GM18498 (cell line): ENCODE results near the gene GRPEL2.

Source experiments
- ATAC-seq: cut with Tn5 transposase; IDR thresholded peaks from one replicate; pipeline ENCODE4 v1.9.1; 2021; ENCODE audit warnings: mild to moderate bottlenecking, moderate library complexity; ENCODE audit not compliant: unreplicated experiment

The GRPEL2 gene

GRCh38 chr5:149317281-149318048 is 27.8 kb upstream of the GRPEL2 start:
- ATAC-seq, result peak; percentile 73

- no peak for ATAC-seq
Measured at GRCh38 chr5:149319174-149319573, 26.1 kb upstream of the GRPEL2 start.

GRCh38 chr5:149320791-149321330 is 24.4 kb upstream of the GRPEL2 start:
- no peak for ATAC-seq

DNA sequence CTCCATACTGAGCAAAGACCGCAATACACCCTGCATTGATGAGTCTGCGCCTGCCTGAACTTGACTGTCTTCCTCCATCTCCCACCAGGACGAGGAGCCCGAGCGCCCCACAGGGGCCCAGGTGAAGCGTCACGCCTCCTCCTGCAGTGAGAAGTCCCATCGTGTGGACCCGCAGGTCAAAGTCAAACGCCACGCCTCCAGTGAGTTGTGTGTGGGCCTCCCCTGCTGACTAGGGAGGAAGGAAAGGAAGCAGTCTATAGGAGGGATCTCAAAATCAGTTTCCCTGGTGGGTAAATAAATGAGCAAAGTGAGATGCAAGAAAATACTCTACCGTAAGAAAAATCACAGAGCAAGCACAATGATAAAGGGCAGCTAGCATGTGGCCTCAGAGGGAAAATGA is 22.8 kb upstream of the GRPEL2 start:
- no peak for ATAC-seq

- no peak for ATAC-seq
Measured at GRCh38 chr5:149323210-149323609, 22.1 kb upstream of the GRPEL2 start.

GRCh38 chr5:149323621-149324205 is 21.6 kb upstream of the GRPEL2 start:
- ATAC-seq, result no peak

GRCh38 chr5:149324641-149325040 is 20.7 kb upstream of the GRPEL2 start:
- no peak for ATAC-seq

DNA sequence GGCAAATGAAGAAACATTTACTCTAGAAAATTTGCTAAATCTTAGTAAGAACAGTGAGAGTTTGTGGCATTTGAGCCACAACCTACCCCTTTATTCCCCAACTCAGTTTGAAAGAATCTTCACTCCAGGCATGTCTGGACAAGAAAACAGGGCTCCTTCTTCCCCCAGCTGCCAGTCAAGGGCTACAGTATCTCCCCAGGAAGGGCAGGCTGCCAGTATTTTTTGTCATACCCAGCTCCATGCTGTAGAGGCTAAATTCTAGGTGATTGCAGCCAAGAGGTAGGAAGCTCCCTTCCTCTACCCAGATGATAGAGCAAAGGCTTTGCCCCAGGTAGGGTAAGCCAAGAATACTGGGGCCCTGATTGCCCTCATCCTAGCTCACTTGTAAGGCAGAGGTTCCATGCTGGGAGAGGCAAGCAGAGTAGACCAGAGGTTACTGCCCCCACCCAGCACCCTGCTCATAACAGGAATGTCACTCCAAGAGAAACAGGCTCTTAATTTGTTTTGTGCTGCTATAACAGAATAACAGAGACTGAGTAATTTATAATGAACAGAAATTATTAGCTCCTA is 20.0 kb upstream of the GRPEL2 start:
- no peak for ATAC-seq

- no peak for ATAC-seq
Measured at GRCh38 chr5:149325894-149326293, 19.4 kb upstream of the GRPEL2 start.

DNA sequence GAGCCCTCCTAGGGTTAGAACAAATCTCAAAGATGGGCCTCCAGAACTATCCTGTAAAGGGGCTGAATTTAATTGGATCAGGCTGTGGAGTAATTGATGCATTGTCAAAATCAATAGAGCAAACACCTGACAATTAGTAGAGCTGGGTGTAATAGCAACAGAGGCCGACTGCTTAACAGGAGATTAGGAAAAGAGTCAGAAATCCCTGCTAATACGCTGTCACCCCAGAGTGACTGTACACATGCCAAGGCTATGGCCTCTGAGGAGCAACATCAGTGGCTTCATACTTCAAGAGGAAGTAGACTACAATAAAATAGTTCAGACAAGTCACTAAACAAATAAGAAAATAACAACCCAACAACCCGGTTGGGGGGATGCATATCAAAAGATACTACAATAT is 18.7 kb upstream of the GRPEL2 start:
- no peak for ATAC-seq

DNA sequence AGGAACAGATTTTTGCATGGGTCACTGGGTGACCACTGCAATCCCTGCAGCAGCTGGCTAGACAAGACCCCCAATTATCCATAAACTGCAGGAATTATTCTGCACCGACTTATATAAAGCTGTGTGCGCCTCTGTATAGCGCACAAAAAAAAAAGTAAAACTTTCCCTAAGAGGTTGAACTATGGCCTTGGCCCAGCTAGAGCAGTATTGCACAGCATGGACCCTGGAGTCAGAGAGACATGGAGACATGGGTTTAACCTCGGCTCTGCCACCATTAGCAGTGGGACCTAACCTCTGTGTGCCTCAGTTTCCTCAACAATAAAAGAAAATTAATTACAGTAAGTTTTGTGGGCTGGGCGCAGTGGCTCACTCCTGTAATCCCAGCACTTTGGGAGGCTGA is 17.1 kb upstream of the GRPEL2 start:
- no peak for ATAC-seq

DNA sequence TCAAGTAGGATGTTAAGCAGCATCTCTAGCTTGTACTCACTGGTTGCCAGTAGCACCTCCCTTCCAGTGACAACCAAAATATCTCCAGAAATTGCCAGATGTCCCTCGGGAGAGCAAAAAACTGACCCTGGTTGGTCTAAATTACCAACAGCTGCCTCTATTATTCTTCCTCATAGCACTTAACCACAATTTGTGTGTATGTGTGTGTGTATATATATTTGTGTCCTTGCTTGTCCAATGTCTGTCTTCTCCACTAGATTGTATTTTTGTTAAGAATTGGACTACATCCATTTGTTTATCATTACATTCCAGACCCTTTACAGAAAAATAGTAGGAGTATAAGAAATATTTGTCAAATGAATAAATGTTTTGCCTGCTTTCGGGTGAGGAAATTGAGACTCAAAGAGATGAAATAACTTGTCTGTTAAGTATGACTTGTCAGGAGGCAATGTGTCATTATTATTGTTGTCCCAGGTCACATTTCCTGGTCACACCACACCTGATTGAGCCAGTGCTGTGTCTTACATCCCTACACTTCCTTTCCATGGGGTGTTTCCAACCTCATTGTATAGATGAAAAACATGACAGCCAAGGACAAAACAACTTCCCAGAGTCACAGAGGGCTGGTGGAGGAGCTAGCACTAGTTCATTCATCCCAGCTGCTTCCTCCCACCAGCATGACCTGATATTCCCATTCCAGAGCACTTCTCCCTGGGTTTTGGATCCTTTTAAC is 11.4 kb upstream of the GRPEL2 start:
- no peak for ATAC-seq

DNA sequence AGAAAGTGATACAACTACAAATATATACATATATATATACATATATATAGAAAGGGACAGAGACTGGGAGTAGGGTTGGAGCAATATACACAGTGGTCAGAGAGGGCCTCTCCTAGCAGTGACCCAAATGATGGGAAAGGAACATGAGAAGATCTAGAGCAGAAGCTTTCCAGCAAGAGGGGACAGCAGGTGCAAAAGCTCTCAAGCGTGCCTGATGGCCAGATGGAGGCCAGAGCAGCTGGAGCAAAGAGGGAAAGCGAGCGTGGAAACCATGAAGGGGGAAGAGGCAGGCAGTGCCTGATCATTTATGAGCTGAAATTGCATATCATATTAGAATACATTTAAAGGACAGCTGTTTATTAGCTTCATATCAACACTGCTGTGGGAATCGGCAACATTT is 7.6 kb upstream of the GRPEL2 start:
- no peak for ATAC-seq

DNA sequence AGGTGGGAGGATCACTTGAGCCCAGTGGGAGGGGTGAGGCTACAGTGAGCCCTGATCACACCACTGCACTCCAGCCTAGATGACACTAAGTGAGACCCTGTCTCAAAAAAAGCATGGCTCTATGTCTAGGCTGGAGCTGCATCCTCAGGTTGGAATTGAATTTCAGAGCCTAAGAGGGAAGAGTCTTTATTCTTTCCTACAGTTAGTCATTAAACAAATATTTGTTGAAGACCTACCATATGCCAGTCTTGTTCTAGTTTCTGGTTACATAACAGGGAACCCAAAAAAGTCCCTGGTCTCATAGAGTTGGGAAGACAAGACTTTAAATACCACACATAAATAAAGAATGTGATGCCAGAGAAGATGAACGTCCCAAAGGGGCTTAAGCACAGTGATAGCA is 6.9 kb upstream of the GRPEL2 start:
- ATAC-seq, result no peak

DNA sequence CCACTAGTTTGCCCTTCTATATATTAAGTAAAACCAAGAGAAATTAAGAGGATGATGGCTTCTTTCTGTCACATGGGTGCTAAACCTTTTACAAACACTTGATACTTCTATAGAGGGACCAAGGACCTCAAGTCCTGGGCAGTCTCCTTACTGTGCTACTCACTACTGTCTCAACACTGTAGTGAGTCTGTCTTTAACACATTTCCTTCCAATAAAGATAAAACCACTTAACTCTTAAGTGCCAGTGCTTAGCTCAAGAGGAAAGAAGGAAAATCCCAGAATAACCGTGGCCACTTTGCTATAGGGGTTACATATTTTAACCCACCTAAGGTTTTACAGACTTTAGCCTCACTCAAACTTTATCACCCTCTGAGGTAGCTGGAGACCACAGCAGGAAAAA is 4.4 kb upstream of the GRPEL2 start:
- no peak for ATAC-seq

GRCh38 chr5:149341876-149342275 is 3.4 kb upstream of the GRPEL2 start:
- no peak for ATAC-seq

GRCh38 chr5:149344151-149344550 is 1.1 kb upstream of the GRPEL2 start:
- no peak for ATAC-seq

GRCh38 chr5:149345892-149346222 is 558 bp downstream of the GRPEL2 start:
- ATAC-seq, result peak; percentile 1

GRCh38 chr5:149348518-149348917 is 3.2 kb downstream of the GRPEL2 start:
- ATAC-seq, result no peak

GRCh38 chr5:149349382-149349781 is 4.1 kb downstream of the GRPEL2 start:
- ATAC-seq, result no peak

GRCh38 chr5:149352169-149352568 is 6.9 kb downstream of the GRPEL2 start:
- ATAC-seq, result no peak

DNA sequence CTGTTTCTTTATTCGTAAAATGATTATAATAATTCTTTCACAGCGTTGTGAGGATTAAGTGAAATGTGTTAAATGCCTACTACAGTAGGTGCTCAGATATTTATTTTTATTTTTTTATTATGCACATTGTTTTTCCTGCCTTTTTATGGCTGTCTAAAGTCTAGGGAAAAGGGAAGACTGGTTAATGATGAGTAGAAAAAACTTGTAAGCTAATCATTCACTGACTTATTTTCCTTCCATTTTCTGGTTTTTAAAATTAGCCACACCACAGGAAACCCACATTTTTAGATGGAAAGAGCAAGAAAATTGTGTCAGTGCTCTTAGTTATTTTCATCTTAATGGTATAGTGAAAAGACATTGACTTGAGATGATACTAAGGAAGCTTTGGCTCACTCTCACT is 8.6 kb downstream of the GRPEL2 start:
- no peak for ATAC-seq
